ENCODE data around the gene SLFN13.
"Not testable (repeated sequence)": the region's sequence is repeated elsewhere in the genome, so short reads cannot be mapped to it uniquely, and the experiment has no call there.

Gene SLFN13

GRCh38 chr17:35432176-35433074 lies 16.1 kb downstream of the SLFN13 start, which contains the start of gene SLFN12:
SLFN12 (minus strand) TSS chr17:35432500; CDS start chr17:35423028, 9,472 bp downstream.
- DNase-seq = peak; percentile 56

- DNase-seq = no peak
Observed at GRCh38 chr17:35429702-35430101, 18.9 kb downstream of the SLFN13 start.

DNA sequence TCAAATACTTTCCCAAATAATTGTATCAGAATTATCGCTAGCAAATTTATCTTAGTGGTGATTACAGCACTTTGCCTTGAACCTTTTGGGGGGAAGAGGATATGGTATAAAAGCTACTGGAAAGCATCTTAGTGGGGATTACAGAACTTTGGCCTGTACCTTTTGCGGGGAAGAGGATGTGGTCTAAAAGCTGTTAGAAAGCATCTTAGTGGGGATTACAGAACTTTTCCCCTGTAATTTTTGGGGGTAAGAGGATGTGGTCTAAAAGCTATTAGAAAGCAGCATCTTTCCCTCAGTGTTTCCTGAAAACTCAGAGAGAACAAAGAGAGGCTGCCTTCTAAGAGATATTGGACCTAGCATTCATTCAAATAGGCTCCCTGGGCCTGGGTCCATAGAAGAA lies 20.3 kb downstream of the SLFN13 start:
- DNase-seq = no peak

- no peak for DNase-seq
Observed at GRCh38 chr17:35423761-35424160, 24.8 kb downstream of the SLFN13 start.

GRCh38 chr17:35421069-35421468 lies 27.5 kb downstream of the SLFN13 start:
- not testable (repeated sequence) for DNase-seq

- DNase-seq = no peak
Observed at GRCh38 chr17:35416659-35417058, 31.9 kb downstream of the SLFN13 start.

DNA sequence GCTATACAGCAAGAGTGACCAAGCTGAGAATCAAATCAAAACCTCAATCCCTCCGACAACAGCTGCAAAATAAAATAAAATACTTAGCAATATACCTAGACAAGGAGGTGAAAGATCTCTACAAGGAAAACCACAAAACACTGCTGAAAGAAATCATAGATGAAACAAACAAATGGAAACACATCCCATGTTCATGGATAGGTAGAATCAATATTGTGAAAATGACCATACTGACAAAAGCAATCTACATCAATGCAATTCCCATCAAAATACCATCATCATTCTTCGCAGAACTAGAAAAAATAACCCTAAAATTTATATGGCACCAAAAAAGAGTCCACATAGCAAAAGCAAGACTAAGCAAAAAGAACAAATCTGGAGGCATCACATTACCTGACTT lies 33.9 kb downstream of the SLFN13 start:
- not testable (repeated sequence) for DNase-seq

GRCh38 chr17:35414247-35414646 lies 34.3 kb downstream of the SLFN13 start:
- DNase-seq = no peak

GRCh38 chr17:35407531-35407930 lies 41.0 kb downstream of the SLFN13 start:
- no peak for DNase-seq

GRCh38 chr17:35406568-35406967 lies 42.0 kb downstream of the SLFN13 start:
- no peak for DNase-seq

- DNase-seq = no peak
Observed at GRCh38 chr17:35404360-35404759, 44.2 kb downstream of the SLFN13 start.

DNA sequence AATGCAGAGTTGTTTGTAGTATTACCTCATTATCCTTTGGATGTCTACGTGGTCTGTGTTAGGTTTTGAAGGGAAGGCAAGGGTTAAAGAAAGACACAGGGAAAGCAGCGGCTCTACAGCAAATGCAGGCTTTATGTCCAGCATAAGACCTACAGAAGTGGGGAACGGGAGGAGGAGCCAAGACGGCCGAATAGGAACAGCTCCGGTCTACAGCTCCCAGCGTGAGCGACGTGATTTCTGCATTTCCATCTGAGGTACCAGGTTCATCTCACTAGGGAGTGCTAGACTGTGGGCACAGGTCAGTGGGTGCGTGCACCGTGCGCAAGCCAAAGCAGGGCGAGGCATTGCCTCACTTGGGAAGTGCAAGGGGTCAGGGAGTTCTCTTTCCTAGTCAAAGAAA lies 54.8 kb downstream of the SLFN13 start:
- not testable (repeated sequence) for DNase-seq

DNA sequence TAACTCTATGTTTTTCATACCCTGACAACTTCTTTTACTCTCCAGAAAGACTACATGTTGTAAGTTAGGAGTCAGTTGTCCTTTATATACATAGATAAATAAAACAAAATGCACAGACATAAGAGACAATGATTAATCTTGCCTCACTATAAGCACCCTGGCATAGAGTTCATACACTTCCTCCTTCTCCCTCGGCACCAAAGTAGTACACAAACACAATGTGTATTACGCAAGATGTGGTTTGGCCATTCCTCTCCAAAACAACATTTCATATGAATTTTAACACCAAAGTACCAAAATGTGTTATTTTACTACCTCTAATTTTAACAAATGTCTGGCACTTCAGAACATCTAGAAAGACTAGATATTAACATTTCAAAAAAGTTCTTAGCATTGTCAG lies 57.9 kb downstream of the SLFN13 start:
- no peak for DNase-seq

- no peak for DNase-seq
Observed at GRCh38 chr17:35390156-35390555, 58.4 kb downstream of the SLFN13 start.

DNA sequence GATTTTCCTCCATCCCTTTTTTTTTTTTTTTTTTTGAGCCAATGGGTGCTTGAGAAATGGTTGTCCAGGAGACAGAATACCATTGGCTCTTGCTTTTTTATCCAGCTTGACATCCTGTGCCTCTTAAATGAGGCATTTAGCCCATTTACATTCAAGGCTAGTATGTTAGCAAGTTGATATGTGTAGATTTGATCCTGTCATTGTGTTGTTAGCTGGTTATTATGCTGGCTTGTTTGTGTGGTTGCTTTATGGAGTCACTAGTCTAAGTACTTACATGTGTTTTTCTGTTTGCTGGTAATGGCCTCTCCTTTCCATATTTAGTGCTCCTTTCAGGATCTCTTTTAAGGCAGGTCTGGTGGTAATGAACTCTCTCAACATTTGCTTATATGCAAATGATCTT lies 61.1 kb downstream of the SLFN13 start:
- no peak for DNase-seq

Data from activated CD4-positive, alpha-beta T cell treated with anti-CD3 and anti-CD28 coated beads for 48 hours (primary cell).